GM23248 (cell line): ENCODE data around the gene PIP5K1C. TPM values are rescaled to one million over a fixed set of nuclear protein-coding genes. Genes with fewer than 3 reads are reported as not detected.
"Not testable (repeated sequence)": the region's sequence is repeated elsewhere in the genome, so short reads cannot be mapped to it uniquely, and the experiment has no call there.

Experiments used
- DNase-seq: peaks from one replicate; pipeline ENCODE4 v3.0.0-alpha.2; 2015
- H2AFZ ChIP-seq: fragments of 200-600 bp; sonication (generic); 2 replicates; pipeline ENCODE4 v1.6.1; 2016; ENCODE audit warnings: antibody characterized with exemption
- H3F3A ChIP-seq: fragments of 200-600 bp; sonication (generic); 2 replicates; pipeline ENCODE4 v1.6.1; 2016; ENCODE audit warnings: mild to moderate bottlenecking, antibody characterized with exemption, mixed run types; ENCODE audit not compliant: insufficient read depth
- H3K27ac ChIP-seq: fragments of 200-600 bp; sonication (generic); 2 replicates; pipeline ENCODE4 v1.5.1; 2016; ENCODE audit warnings: mild to moderate bottlenecking
- H3K27me3 ChIP-seq: fragments of 200-600 bp; sonication (generic); replicated peaks from 2 replicates; pipeline ENCODE4 v1.6.1; 2016; ENCODE audit warnings: mild to moderate bottlenecking; ENCODE audit not compliant: insufficient read depth
- H3K36me3 ChIP-seq: fragments of 200-600 bp; sonication (generic); 2 replicates; pipeline ENCODE4 v1.6.1; 2016; ENCODE audit warnings: low read depth, mild to moderate bottlenecking
- H3K4me1 ChIP-seq: fragments of 200-600 bp; sonication (generic); 2 replicates; pipeline ENCODE4 v1.6.1; 2016; ENCODE audit warnings: mild to moderate bottlenecking; ENCODE audit not compliant: insufficient read depth
- H3K4me2 ChIP-seq: fragments of 200-600 bp; sonication (generic); one replicate; pipeline ENCODE4 v1.6.1; 2016; ENCODE audit warnings: mild to moderate bottlenecking; ENCODE audit not compliant: unreplicated experiment
- H3K4me3 ChIP-seq: fragments of 200-600 bp; sonication (generic); 2 replicates; pipeline ENCODE4 v1.5.1; 2016; ENCODE audit warnings: mild to moderate bottlenecking
- H3K79me2 ChIP-seq: fragments of 200-600 bp; sonication (generic); 2 replicates; pipeline ENCODE4 v1.6.1; 2016; ENCODE audit warnings: mild to moderate bottlenecking; ENCODE audit not compliant: insufficient read depth
- H3K9ac ChIP-seq: fragments of 200-600 bp; sonication (generic); 2 replicates; pipeline ENCODE4 v1.6.1; 2016; ENCODE audit warnings: mild to moderate bottlenecking
- H3K9me2 ChIP-seq: fragments of 200-600 bp; sonication (generic); 2 replicates; pipeline ENCODE4 v1.6.1; 2016; ENCODE audit warnings: mixed run types, mild to moderate bottlenecking, moderate library complexity; ENCODE audit not compliant: insufficient read depth
- H3K9me3 ChIP-seq: fragments of 200-600 bp; sonication (generic); one replicate; pipeline ENCODE4 v1.6.1; 2017; ENCODE audit warnings: low read depth
- H4K20me1 ChIP-seq: fragments of 200-600 bp; sonication (generic); 2 replicates; pipeline ENCODE4 v1.6.0; 2016; ENCODE audit not compliant: insufficient read depth
- EZH2 ChIP-seq: fragments of 200-600 bp; sonication (generic); IDR thresholded peaks from 2 replicates; pipeline ENCODE4 v1.6.1; 2018; ENCODE audit warnings: antibody characterized with exemption, mild to moderate bottlenecking; ENCODE audit not compliant: insufficient read depth, poor library complexity, severe bottlenecking
- EZH2phosphoT487 ChIP-seq: fragments of 200-600 bp; sonication (generic); IDR thresholded peaks from 2 replicates; pipeline ENCODE4 v1.6.1; 2018; ENCODE audit warnings: antibody characterized with exemption, moderate library complexity, mild to moderate bottlenecking, low read depth; ENCODE audit not compliant: insufficient read depth
- WGBS, 2 experiments: methylation state at CpG; one replicate each; pipeline ENCODE4 v1.1.6; 2015 to 2017; ENCODE audit warnings: low lambda C conversion rate in 2 of 2, low coverage in 1 of 2; ENCODE audit errors: missing lambda C conversion rate in 2 of 2; 5-methylcytosine and 5-hydroxymethylcytosine counted together
- in situ Hi-C: fragments of 300-500 bp; cut with MboI; formaldehyde crosslinking; loops from 2 replicates; pipeline ENCODE4 v1.15.0; 2020
- polyA plus RNA-seq: library from polyadenylated mRNA; unstranded; fragments of >200 nt; fragmentation: Nextera tagmentation; extraction: Ambion mirVana; gene quantifications from 2 replicates; pipeline ENCODE4 v1.2.1, GENCODE V29; 2016
- total RNA-seq: library from RNA; depleted of rRNA; stranded (reverse); fragments of >200 nt; shearing (Covaris generic); gene quantifications from 2 replicates; pipeline ENCODE4 v1.2.3, GENCODE V29; 2014

Gene PIP5K1C
- total and polyA plus RNA-seq, 2 experiments from 2014 or later = 31.2 to 34.0 TPM

GRCh38 chr19:3651684-3652083 lies 48.6 kb downstream of the PIP5K1C start:
- H3K27ac ChIP-seq = no peak overlapping the region
- H3K9ac ChIP-seq = no peak overlapping the region
- no peak overlapping the region for H2AFZ ChIP-seq
- 95 to 97% methylated on average over 32 to 33 of the region's 33 CpGs for WGBS, 2 experiments
- H3K36me3 ChIP-seq = no peaks in the 10 kb centered on the region; the same call in 1 of the 2 replicates
- no peaks in the 10 kb centered on the region for H3K9me2 ChIP-seq
- no peaks in the 10 kb centered on the region for H3K9me3 ChIP-seq
- no peak for DNase-seq
- no peak for TF ChIP-seq EZH2phosphoT487
- TF ChIP-seq EZH2 = no peak
- H3K79me2 ChIP-seq = no peaks in the 10 kb centered on the region
- H4K20me1 ChIP-seq = no peaks in the 10 kb centered on the region
- H3K4me2 ChIP-seq = no peak overlapping the region
- H3F3A ChIP-seq = peaks cover 5% of the 10 kb centered on the region; the same call in 1 of the 2 replicates
- in situ Hi-C loops = no loop called here
- peaks cover 12% of the 10 kb centered on the region for H3K4me1 ChIP-seq
- no peaks in the 10 kb centered on the region for H3K27me3 ChIP-seq
- no peak overlapping the region for H3K4me3 ChIP-seq

- 82 to 85% methylated on average over 15 to 16 of the region's 16 CpGs for WGBS, 2 experiments
- H3K9me2 ChIP-seq = no peaks in the 10 kb centered on the region
- in situ Hi-C loops = no loop called here
Measured at GRCh38 chr19:3649888-3650287, 50.4 kb downstream of the PIP5K1C start.

GRCh38 chr19:3648037-3648905 lies 52.0 kb downstream of the PIP5K1C start:
- H3K79me2 ChIP-seq = no peaks in the 10 kb centered on the region
- no peak overlapping the region for H2AFZ ChIP-seq
- no peaks in the 10 kb centered on the region for H3K27me3 ChIP-seq
- H3K9ac ChIP-seq = no peak overlapping the region
- no peaks in the 10 kb centered on the region for H3F3A ChIP-seq
- no peak overlapping the region for H3K4me3 ChIP-seq
- TF ChIP-seq EZH2 (no peak), EZH2phosphoT487 (no peak)
- no peak for DNase-seq
- H3K4me1 ChIP-seq = no peaks in the 10 kb centered on the region
- H3K36me3 ChIP-seq = no peaks in the 10 kb centered on the region
- H3K9me2 ChIP-seq = no peaks in the 10 kb centered on the region
- in situ Hi-C loops = no loop called here
- no peak overlapping the region for H3K27ac ChIP-seq
- no peaks in the 10 kb centered on the region for H3K9me3 ChIP-seq
- no peak overlapping the region for H3K4me2 ChIP-seq
- WGBS, 2 experiments = 96 to 98% methylated on average over 30 to 33 of the region's 33 CpGs
- no peaks in the 10 kb centered on the region for H4K20me1 ChIP-seq

More at GRCh38 chr19:3649888-3650287, 50.4 kb downstream of the PIP5K1C start:
- TF ChIP-seq EZH2phosphoT487 (no peak), EZH2 (no peak)
- Histone ChIP-seq H2AFZ (no peak overlapping the region), H3F3A (no peaks in the 10 kb centered on the region), H3K4me2 (no peak overlapping the region), H4K20me1 (no peaks in the 10 kb centered on the region), H3K36me3 (no peaks in the 10 kb centered on the region), H3K4me3 (no peak overlapping the region), H3K4me1 (no peaks in the 10 kb centered on the region), H3K27ac (no peak overlapping the region), H3K9ac (no peak overlapping the region), H3K9me3 (no peaks in the 10 kb centered on the region), H3K27me3 (no peaks in the 10 kb centered on the region), H3K79me2 (no peaks in the 10 kb centered on the region)
- no peak for DNase-seq

GRCh38 chr19:3647102-3647501 lies 53.2 kb downstream of the PIP5K1C start:
- H3K9ac ChIP-seq, H3K79me2 ChIP-seq, H4K20me1 ChIP-seq, in situ Hi-C loops, H3K4me1 ChIP-seq, H3K9me3 ChIP-seq, H3K36me3 ChIP-seq, H3K27me3 ChIP-seq, H2AFZ ChIP-seq, H3K4me2 ChIP-seq, H3K4me3 ChIP-seq, H3K27ac ChIP-seq, H3K9me2 ChIP-seq, DNase-seq, H3F3A ChIP-seq: not testable (repeated sequence)
- WGBS, 2 experiments = 87 to 92% methylated on average over 4 to 5 of the region's 5 CpGs
